ENCODE results near the gene SLC25A42. TPM values are rescaled to one million over a fixed set of nuclear protein-coding genes. Genes with fewer than 3 reads are reported as not detected.

SLC25A42 gene
- total RNA-seq, 1 donor from 2014 or later = 2.8 TPM

DNA sequence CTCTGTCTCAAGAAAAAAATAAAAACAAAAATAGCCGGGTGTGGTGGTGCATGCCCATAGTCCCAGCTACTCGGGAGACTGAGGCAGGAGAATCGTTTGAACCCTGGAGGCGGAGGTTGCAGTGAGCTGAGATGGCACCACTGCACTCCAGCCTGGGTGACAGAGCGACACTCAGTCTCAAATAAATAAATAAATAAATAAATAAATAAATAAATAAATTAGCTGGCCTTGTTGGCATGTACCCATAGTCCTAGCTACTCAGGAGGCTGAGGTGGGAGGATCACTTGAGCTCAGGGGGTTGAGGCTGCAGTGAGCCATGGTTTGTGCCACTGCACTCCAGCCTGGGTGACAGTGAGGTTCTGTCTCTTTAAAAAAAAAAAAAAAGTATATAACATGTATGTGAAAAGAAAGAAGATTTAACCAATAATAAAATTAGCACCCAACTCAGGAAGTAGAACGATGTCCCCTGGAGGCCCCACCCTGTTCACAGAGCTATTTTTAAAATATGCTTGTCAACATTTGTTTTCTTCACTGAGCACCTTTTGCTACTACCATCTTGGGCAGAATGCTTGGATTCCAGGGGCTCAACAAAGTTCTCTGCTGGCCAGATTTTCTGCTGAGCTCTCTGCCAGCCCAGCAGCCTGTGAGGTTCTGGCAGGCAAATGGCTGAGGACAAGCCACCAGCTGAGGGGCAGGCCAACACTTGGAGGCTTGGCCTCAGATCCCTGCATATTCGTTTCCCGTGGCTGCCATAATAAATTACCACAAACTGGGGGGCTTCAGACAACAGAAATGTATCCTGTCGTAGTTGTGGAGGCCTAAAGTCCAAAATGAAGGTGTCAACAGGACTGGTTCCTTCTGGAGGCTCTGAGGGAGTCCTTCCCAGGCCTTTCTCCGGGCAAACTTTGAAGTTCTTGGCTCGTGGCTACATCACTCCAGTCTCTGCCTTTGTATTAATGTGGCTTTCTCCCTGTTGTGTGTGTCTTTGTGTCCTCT is 5.2 kb downstream of the SLC25A42 start:
- no peaks in the 10 kb centered on the region for H3K36me3 ChIP-seq (ENCODE audit: control insufficient read depth, insufficient read depth, low read length)
- no peaks in the 10 kb centered on the region for H3K27me3 ChIP-seq (ENCODE audit: control insufficient read depth, insufficient read depth, low read length)
- H3K4me3 ChIP-seq (ENCODE audit: low read depth, low read length) = no peak overlapping the region
- TF ChIP-seq, protein P1, sequence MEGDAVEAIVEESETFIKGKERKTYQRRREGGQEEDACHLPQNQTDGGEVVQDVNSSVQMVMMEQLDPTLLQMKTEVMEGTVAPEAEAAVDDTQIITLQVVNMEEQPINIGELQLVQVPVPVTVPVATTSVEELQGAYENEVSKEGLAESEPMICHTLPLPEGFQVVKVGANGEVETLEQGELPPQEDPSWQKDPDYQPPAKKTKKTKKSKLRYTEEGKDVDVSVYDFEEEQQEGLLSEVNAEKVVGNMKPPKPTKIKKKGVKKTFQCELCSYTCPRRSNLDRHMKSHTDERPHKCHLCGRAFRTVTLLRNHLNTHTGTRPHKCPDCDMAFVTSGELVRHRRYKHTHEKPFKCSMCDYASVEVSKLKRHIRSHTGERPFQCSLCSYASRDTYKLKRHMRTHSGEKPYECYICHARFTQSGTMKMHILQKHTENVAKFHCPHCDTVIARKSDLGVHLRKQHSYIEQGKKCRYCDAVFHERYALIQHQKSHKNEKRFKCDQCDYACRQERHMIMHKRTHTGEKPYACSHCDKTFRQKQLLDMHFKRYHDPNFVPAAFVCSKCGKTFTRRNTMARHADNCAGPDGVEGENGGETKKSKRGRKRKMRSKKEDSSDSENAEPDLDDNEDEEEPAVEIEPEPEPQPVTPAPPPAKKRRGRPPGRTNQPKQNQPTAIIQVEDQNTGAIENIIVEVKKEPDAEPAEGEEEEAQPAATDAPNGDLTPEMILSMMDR (IDR thresholded peaks at IDR 0.05; ENCODE audit: insufficient read depth, low read length, poor library complexity, severe bottlenecking) = no peak
- DNase-seq (ENCODE audit: low read depth) = no peak

DNA sequence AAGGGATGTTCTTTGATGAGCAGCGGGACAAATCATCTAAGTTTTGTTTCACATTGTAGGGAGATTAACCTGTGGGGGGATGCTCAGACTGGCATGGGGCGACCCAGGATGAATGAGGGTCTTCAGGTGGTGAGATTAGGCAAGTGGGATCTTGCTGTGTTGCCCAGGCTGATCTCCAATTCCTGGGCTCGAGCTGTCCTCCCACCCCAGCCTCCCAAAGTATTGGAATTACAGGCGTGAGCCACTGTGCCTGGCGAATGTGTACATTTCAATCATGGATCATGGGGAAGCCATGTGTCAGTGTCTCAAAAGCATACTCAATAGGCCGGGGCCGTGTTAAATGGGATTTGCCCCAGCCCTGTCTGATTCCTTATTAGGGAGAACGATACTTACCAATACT is 8.1 kb downstream of the SLC25A42 start:
- TF ChIP-seq, protein P1 (IDR thresholded peaks at IDR 0.05; ENCODE audit: insufficient read depth, low read length, poor library complexity, severe bottlenecking) = no peak
- no peak for DNase-seq (ENCODE audit: low read depth)
- Histone ChIP-seq H3K27me3 (ENCODE audit: control insufficient read depth, insufficient read depth, low read length) (no peaks in the 10 kb centered on the region), H3K4me3 (ENCODE audit: low read depth, low read length) (no peak overlapping the region), H3K36me3 (ENCODE audit: control insufficient read depth, insufficient read depth, low read length) (no peaks in the 10 kb centered on the region)

DNA sequence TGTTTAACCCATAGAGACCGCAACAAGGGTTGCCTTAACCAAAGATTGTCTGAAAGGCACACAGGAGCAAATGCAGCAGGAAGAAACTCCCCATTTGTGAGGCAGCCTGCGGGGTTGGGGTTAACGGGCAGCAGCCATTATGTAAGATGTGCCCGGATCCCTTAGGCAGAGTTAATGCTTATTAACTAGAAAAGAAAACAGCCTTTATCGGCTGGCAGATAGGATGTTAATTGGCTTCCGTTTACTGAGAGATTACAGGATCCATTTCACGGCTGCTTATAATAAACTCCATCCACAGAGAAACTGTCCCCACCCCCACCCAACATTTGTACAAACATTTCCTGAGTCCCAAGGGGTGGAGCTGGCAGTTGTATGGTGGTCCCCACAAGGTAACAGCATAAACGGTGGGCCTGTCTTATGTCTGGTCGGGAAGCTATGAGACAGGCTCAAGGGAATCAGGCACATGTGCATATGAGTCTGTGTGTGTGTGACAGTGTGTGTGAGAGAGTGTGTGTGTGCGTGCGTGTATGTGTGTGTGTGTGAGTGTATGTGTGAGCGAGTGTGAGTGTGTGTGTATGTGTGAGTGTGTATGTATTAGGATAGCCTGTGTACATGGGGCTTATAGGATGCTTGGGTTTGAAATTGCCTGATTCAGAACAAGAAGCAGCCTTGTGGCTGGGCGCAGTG is 10.5 kb downstream of the SLC25A42 start:
- Histone ChIP-seq H3K36me3 (ENCODE audit: control insufficient read depth, insufficient read depth, low read length) (no peaks in the 10 kb centered on the region), H3K4me3 (ENCODE audit: low read depth, low read length) (no peak overlapping the region), H3K27me3 (ENCODE audit: control insufficient read depth, insufficient read depth, low read length) (no peaks in the 10 kb centered on the region)
- no peak for DNase-seq (ENCODE audit: low read depth)
- TF ChIP-seq, protein P1 (IDR thresholded peaks at IDR 0.05; ENCODE audit: insufficient read depth, low read length, poor library complexity, severe bottlenecking) = no peak

DNA sequence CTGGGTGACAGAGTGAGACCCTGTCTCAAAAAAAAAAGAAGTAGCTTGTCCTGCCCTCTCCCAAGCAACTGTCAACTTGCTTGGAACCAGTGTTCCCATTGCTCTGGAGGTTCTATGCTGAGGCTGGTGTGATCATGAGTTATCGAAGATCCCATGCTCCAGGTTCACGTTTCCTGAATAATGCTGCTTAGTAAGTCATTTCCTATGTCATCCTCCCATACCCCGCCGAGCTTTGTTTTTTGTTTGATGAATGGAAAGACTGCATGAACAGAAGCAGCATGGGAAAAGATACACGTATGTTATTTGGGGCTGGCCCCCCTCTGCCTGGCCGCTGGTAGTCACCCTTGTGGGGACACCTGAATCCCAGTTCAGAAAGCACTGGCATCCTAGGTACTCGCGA is 11.3 kb downstream of the SLC25A42 start:
- TF ChIP-seq, protein P1 (IDR thresholded peaks at IDR 0.05; ENCODE audit: insufficient read depth, low read length, poor library complexity, severe bottlenecking) = no peak
- no peak for DNase-seq (ENCODE audit: low read depth)
- H3K27me3 ChIP-seq (ENCODE audit: control insufficient read depth, insufficient read depth, low read length) = no peaks in the 10 kb centered on the region
- H3K4me3 ChIP-seq (ENCODE audit: low read depth, low read length) = no peak overlapping the region
- H3K36me3 ChIP-seq (ENCODE audit: control insufficient read depth, insufficient read depth, low read length) = no peaks in the 10 kb centered on the region

DNA sequence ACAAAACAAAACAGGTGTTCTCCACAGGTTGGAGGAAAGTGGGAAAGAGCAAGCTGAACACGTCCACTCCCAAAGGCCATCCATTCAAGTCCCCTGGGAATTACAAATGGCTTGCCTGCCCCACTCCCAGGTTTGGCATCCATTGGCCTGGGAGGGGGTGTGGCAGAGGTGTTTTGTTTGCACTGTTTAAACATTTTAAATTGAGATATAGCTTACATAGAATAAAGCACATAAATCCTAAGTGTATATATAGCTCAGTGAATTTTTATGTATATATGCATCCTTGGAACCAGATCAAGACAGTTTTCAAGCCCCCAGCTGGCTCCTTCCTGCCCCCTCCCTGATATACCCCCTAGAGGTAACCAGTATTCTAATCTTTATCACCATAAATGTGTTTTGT is 12.7 kb downstream of the SLC25A42 start:
- Histone ChIP-seq H3K27me3 (ENCODE audit: control insufficient read depth, insufficient read depth, low read length) (peaks cover under 1% of the 10 kb centered on the region), H3K36me3 (ENCODE audit: control insufficient read depth, insufficient read depth, low read length) (no peaks in the 10 kb centered on the region), H3K4me3 (ENCODE audit: low read depth, low read length) (no peak overlapping the region)
- TF ChIP-seq, protein P1 (IDR thresholded peaks at IDR 0.05; ENCODE audit: insufficient read depth, low read length, poor library complexity, severe bottlenecking) = no peak
- no peak for DNase-seq (ENCODE audit: low read depth)

Measured in kidney epithelial cell (primary cell).